Thoracic aorta (tissue), 2 donors: ENCODE results near the gene KRT5. TPM values are rescaled to one million over a fixed set of nuclear protein-coding genes. Genes with fewer than 3 reads are reported as not detected.

Experiments used
- ATAC-seq: fragments of 150-250 bp; one replicate; pipeline ENCODE4 v1.8.0; 2017; ENCODE audit warnings: low read depth; ENCODE audit not compliant: insufficient number of reproducible peaks, low FRiP score
- DNase-seq: peaks from one replicate; pipeline ENCODE4 v3.0.0-alpha.2; 2020; ENCODE audit warnings: low spot score
- H3K27ac ChIP-seq, 2 donors: fragments of 200-600 bp; sonication (generic); 1 replicate in 1 of 2; 2 replicates in 1 of 2; pipeline ENCODE4 v1.5.1; 2016; ENCODE audit warnings: mild to moderate bottlenecking in 2 of 2, moderate library complexity in 2 of 2
- H3K27me3 ChIP-seq: fragments of 200-600 bp; sonication (generic); replicated peaks from 2 replicates; pipeline ENCODE4 v1.6.0; 2016; ENCODE audit warnings: mild to moderate bottlenecking; ENCODE audit not compliant: insufficient read depth
- H3K36me3 ChIP-seq: fragments of 200-600 bp; sonication (generic); one replicate; pipeline ENCODE4 v1.5.1; 2016
- H3K4me1 ChIP-seq, 2 donors: fragments of 200-600 bp; sonication (generic); 1 replicate in 1 of 2; 2 replicates in 1 of 2; pipeline versions ENCODE4 v1.5.1 to v1.6.0; 2016; ENCODE audit warnings: low read depth in 2 of 2, mild to moderate bottlenecking in 1 of 2; ENCODE audit not compliant: control insufficient read depth in 1 of 2
- H3K4me3 ChIP-seq: fragments of 200-600 bp; sonication (generic); 2 replicates; pipeline ENCODE4 v1.5.1; 2016; ENCODE audit warnings: mild to moderate bottlenecking
- H3K9me3 ChIP-seq: fragments of 200-600 bp; sonication (generic); 2 replicates; pipeline ENCODE4 v1.5.1; 2016
- CTCF ChIP-seq: fragments of 200-600 bp; sonication (generic); IDR thresholded peaks from one replicate; pipeline ENCODE4 v1.5.1; 2019; ENCODE audit warnings: antibody characterized with exemption
- total RNA-seq, 2 donors: library from RNA; depleted of rRNA; stranded (reverse); fragments of >200 nt; gene quantifications; one replicate each; pipeline versions ENCODE4 v1.1.0 to v1.2.3, GENCODE V29; 2016

KRT5 gene
- total RNA-seq, 2 donors from 2014 or later: 7.6 TPM; not detected in 1

- no peak for TF ChIP-seq CTCF
- Histone ChIP-seq H3K4me3 (no peak overlapping the region), H3K27me3 (no peaks in the 10 kb centered on the region), H3K9me3 (no peaks in the 10 kb centered on the region), H3K27ac (no peak overlapping the region), H3K36me3 (no peaks in the 10 kb centered on the region), H3K4me1 (no peaks in the 10 kb centered on the region)
- DNase-seq (no peak), ATAC-seq (no peak)
Observed at GRCh38 chr12:52537101-52537500, 16.9 kb upstream of the KRT5 start.

GRCh38 chr12:52535574-52535973 is 15.4 kb upstream of the KRT5 start:
- no peaks in the 10 kb centered on the region for H3K9me3 ChIP-seq
- no peak for TF ChIP-seq CTCF
- no peak overlapping the region for H3K27ac ChIP-seq
- H3K27me3 ChIP-seq: no peaks in the 10 kb centered on the region
- H3K4me1 ChIP-seq: no peaks in the 10 kb centered on the region
- H3K36me3 ChIP-seq: no peaks in the 10 kb centered on the region
- no peak for DNase-seq
- H3K4me3 ChIP-seq: no peak overlapping the region
- no peak for ATAC-seq

- Histone ChIP-seq H3K36me3 (no peaks in the 10 kb centered on the region), H3K4me1 (no peaks in the 10 kb centered on the region), H3K27me3 (no peaks in the 10 kb centered on the region), H3K27ac (no peak overlapping the region), H3K4me3 (no peak overlapping the region), H3K9me3 (no peaks in the 10 kb centered on the region)
- no peak for ATAC-seq
- no peak for TF ChIP-seq CTCF
- no peak for DNase-seq
Observed at GRCh38 chr12:52534482-52534881, 14.3 kb upstream of the KRT5 start.

GRCh38 chr12:52533686-52534470 is 13.7 kb upstream of the KRT5 start:
- TF ChIP-seq CTCF: no peak
- ATAC-seq (no peak), DNase-seq (no peak)
- Histone ChIP-seq H3K4me1 (no peaks in the 10 kb centered on the region), H3K9me3 (no peaks in the 10 kb centered on the region), H3K27me3 (no peaks in the 10 kb centered on the region), H3K4me3 (no peak overlapping the region), H3K27ac (no peak overlapping the region), H3K36me3 (no peaks in the 10 kb centered on the region)

GRCh38 chr12:52532636-52533035 is 12.4 kb upstream of the KRT5 start:
- Histone ChIP-seq H3K27me3 (no peaks in the 10 kb centered on the region), H3K9me3 (no peaks in the 10 kb centered on the region), H3K4me1 (no peaks in the 10 kb centered on the region), H3K4me3 (no peak overlapping the region), H3K27ac (no peak overlapping the region), H3K36me3 (no peaks in the 10 kb centered on the region)
- no peak for DNase-seq
- ATAC-seq: no peak
- TF ChIP-seq CTCF: no peak
